H9 (cell line): ENCODE data around the gene CUL2. TPM values are rescaled to one million over a fixed set of nuclear protein-coding genes. Genes with fewer than 3 reads are reported as not detected.

Experiments used
- DNase-seq: peaks from one replicate; pipeline ENCODE4 v3.0.0-alpha.2; 2017
- H2AFZ ChIP-seq: one replicate; pipeline ENCODE4 v1.6.1; 2013; ENCODE audit warnings: mild to moderate bottlenecking, low read length, control low read depth, moderate library complexity
- H2AK5ac ChIP-seq: 2 replicates; pipeline ENCODE4 v1.6.1; 2013; ENCODE audit warnings: low read length, control low read depth, mixed read lengths; ENCODE audit not compliant: insufficient read length
- H2BK120ac ChIP-seq: one replicate; pipeline ENCODE4 v1.6.1; 2013; ENCODE audit warnings: low read depth, mild to moderate bottlenecking, low read length, control low read depth, inconsistent platforms; ENCODE audit not compliant: poor library complexity, severe bottlenecking
- H2BK12ac ChIP-seq: 2 replicates; pipeline ENCODE4 v1.6.1; 2013; ENCODE audit warnings: low read length, control low read depth, mixed read lengths, low read depth; ENCODE audit not compliant: insufficient read length
- H2BK15ac ChIP-seq: 2 replicates; pipeline ENCODE4 v1.6.1; 2013; ENCODE audit warnings: low read depth, low read length, control low read depth
- H2BK20ac ChIP-seq: one replicate; pipeline ENCODE4 v1.6.1; 2013; ENCODE audit warnings: low read depth, mild to moderate bottlenecking, low read length, control low read depth, inconsistent platforms; ENCODE audit not compliant: poor library complexity, severe bottlenecking
- H2BK5ac ChIP-seq: 2 replicates; pipeline ENCODE4 v1.6.1; 2013; ENCODE audit warnings: low read length, control low read depth, mixed read lengths; ENCODE audit not compliant: insufficient read length
- H3K14ac ChIP-seq: 2 replicates; pipeline ENCODE4 v1.6.1; 2013; ENCODE audit warnings: low read length, control low read depth; ENCODE audit not compliant: insufficient read depth
- H3K18ac ChIP-seq: 2 replicates; pipeline ENCODE4 v1.6.1; 2013; ENCODE audit warnings: low read depth, mild to moderate bottlenecking, mixed read lengths, low read length, control low read depth; ENCODE audit not compliant: insufficient read length
- H3K23ac ChIP-seq: 2 replicates; pipeline ENCODE4 v1.6.1; 2013; ENCODE audit warnings: low read length, control low read depth, mixed read lengths, low read depth; ENCODE audit not compliant: insufficient read length
- H3K23me2 ChIP-seq: 2 replicates; pipeline ENCODE4 v1.6.1; 2013; ENCODE audit warnings: low read depth, mild to moderate bottlenecking, mixed read lengths, low read length, control low read depth; ENCODE audit not compliant: insufficient read length, poor library complexity, severe bottlenecking
- H3K27ac ChIP-seq: 2 replicates; pipeline ENCODE4 v1.5.1; 2013; ENCODE audit warnings: low read length, control low read depth, mixed read lengths, low read depth; ENCODE audit not compliant: insufficient read length
- H3K27me3 ChIP-seq: 2 replicates; pipeline ENCODE4 v1.6.1; 2013; ENCODE audit warnings: low read length, control low read depth, inconsistent platforms; ENCODE audit not compliant: insufficient read depth
- H3K4ac ChIP-seq: 2 replicates; pipeline ENCODE4 v1.6.1; 2013; ENCODE audit warnings: low read depth, mild to moderate bottlenecking, control low read depth, inconsistent platforms, low read length, moderate library complexity
- H3K4me1 ChIP-seq: 2 replicates; pipeline ENCODE4 v1.6.1; 2013; ENCODE audit warnings: low read length, control low read depth, inconsistent platforms; ENCODE audit not compliant: insufficient read depth
- H3K4me2 ChIP-seq: 2 replicates; pipeline ENCODE4 v1.6.1; 2013; ENCODE audit warnings: low read length, control low read depth, mixed read lengths; ENCODE audit not compliant: insufficient read length, insufficient read depth
- H3K56ac ChIP-seq: 2 replicates; pipeline ENCODE4 v1.6.1; 2013; ENCODE audit warnings: low read depth, mild to moderate bottlenecking, mixed read lengths, low read length, control low read depth; ENCODE audit not compliant: insufficient read length
- H3K79me1 ChIP-seq: 2 replicates; pipeline ENCODE4 v1.6.1; 2013; ENCODE audit warnings: low read depth, mild to moderate bottlenecking, moderate library complexity, low read length, control low read depth, inconsistent platforms; ENCODE audit not compliant: insufficient read depth, poor library complexity, severe bottlenecking
- H3K79me2 ChIP-seq: 2 replicates; pipeline ENCODE4 v1.6.1; 2013; ENCODE audit warnings: low read length, control low read depth, inconsistent platforms; ENCODE audit not compliant: insufficient read depth
- H3K9ac ChIP-seq: 2 replicates; pipeline ENCODE4 v1.6.1; 2013; ENCODE audit warnings: low read length, control low read depth, mixed read lengths; ENCODE audit not compliant: insufficient read length; ENCODE audit errors: extremely low read depth
- H3K9me3 ChIP-seq: one replicate; pipeline ENCODE4 v1.6.1; 2013; ENCODE audit warnings: low read depth, low read length, inconsistent platforms; ENCODE audit not compliant: control insufficient read depth
- H3T11ph ChIP-seq: one replicate; pipeline ENCODE4 v1.6.1; 2013; ENCODE audit warnings: mild to moderate bottlenecking, low read length, control low read depth, inconsistent platforms
- H4K20me1 ChIP-seq: one replicate; pipeline ENCODE4 v1.6.1; 2013; ENCODE audit not compliant: control insufficient read depth, insufficient read length, insufficient read depth
- H4K5ac ChIP-seq: 2 replicates; pipeline ENCODE4 v1.6.1; 2013; ENCODE audit warnings: low read depth, mild to moderate bottlenecking, mixed read lengths, low read length, control low read depth; ENCODE audit not compliant: insufficient read length
- H4K8ac ChIP-seq: replicated peaks from 2 replicates; pipeline ENCODE4 v1.6.1; 2013; ENCODE audit warnings: low read length, control low read depth, mixed read lengths, low read depth; ENCODE audit not compliant: insufficient read length
- H4K91ac ChIP-seq: 2 replicates; pipeline ENCODE4 v1.6.1; 2013; ENCODE audit warnings: low read depth, mild to moderate bottlenecking, moderate library complexity, mixed read lengths, low read length, control low read depth; ENCODE audit not compliant: insufficient read length
- H3K27ac Mint-ChIP-seq, 3 experiments: 2 replicates in 2 of 3; 3 replicates in 1 of 3; pipeline ENCODE4 v1.8.0; 2020 to 2021; ENCODE audit warnings: mixed read lengths in 3 of 3, mild to moderate bottlenecking in 1 of 3, moderate library complexity in 1 of 3
- H3K27me3 Mint-ChIP-seq: 2 replicates; pipeline ENCODE4 v1.8.0; 2021; ENCODE audit warnings: low read depth, mild to moderate bottlenecking, moderate library complexity, mixed read lengths
- H3K36me3 Mint-ChIP-seq, 3 experiments: 2 replicates in 2 of 3; 3 replicates in 1 of 3; pipeline ENCODE4 v1.8.0; 2020 to 2021; ENCODE audit warnings: low read depth in 3 of 3, mixed read lengths in 3 of 3; ENCODE audit not compliant: insufficient read depth in 1 of 3
- H3K4me1 Mint-ChIP-seq, 2 experiments: 2 replicates each; pipeline ENCODE4 v1.8.0; 2020; ENCODE audit warnings: mixed read lengths in 2 of 2
- H3K4me3 Mint-ChIP-seq, 2 experiments: 2 replicates in 1 of 2; 3 replicates in 1 of 2; pipeline ENCODE4 v1.8.0; 2020 to 2021; ENCODE audit warnings: mild to moderate bottlenecking in 2 of 2, mixed read lengths in 2 of 2, moderate library complexity in 1 of 2
- H3K9me3 Mint-ChIP-seq, 2 experiments: 2 replicates in 1 of 2; 3 replicates in 1 of 2; pipeline ENCODE4 v1.8.0; 2020; ENCODE audit warnings: mild to moderate bottlenecking in 2 of 2, mixed read lengths in 2 of 2, moderate library complexity in 1 of 2
- WGBS: extraction: QIAGEN DNeasy Blood & Tissue Kit; methylation state at CpG from one replicate; pipeline ENCODE4 v1.1.7; 2013; ENCODE audit warnings: missing lambda C conversion rate, low lambda C conversion rate, mixed read lengths; ENCODE audit not compliant: insufficient read length; ENCODE audit errors: extremely low coverage; 5-methylcytosine and 5-hydroxymethylcytosine counted together
- total RNA-seq: library from RNA; stranded (reverse); gene quantifications from 2 replicates; pipeline ENCODE4 v1.2.1, GENCODE V29; 2021
- TF ChIP-seq, protein P1 (sequence below): fragments of 200-600 bp; sonication (generic); conservative IDR thresholded peaks from 3 replicates; pipeline ENCODE4 v1.8.0; 2021; ENCODE audit warnings: antibody characterized with exemption, mild to moderate bottlenecking

The CUL2 gene
- total RNA-seq, 1 experiment from 2014 or later, result 43.3 TPM

DNA sequence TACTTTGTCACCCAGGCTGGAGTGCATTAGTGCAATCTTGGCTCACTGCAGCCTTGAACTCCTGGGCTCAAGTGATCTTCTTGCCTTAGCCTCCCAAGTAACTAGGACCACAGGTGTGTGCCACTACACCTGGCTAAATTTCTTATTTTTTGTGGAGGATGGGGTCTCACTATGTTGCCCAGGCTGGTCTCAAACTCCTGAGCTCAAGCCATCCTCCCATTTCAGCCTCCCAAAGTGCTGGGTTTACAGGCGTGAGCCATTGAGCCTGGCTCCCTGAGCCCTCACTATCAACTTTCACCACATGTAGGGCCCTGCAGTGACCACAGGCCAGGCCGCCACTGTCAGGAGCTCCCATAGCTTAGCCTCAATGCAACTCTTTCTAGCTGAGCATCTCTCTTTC, 110.2 kb downstream of the CUL2 start:
- Histone ChIP-seq H4K5ac (no peak overlapping the region), H3K23ac (no peak overlapping the region), H3K9me3 (no peaks in the 10 kb centered on the region), H3K23me2 (no peaks in the 10 kb centered on the region), H3K18ac (no peak overlapping the region), H3K14ac (no peak overlapping the region), H2BK120ac (no peak overlapping the region), H3K79me1 (no peaks in the 10 kb centered on the region), H3T11ph (no peak overlapping the region), H2BK15ac (no peak overlapping the region), H2BK12ac (no peak overlapping the region), H3K4ac (no peak overlapping the region), H3K27me3 (no peaks in the 10 kb centered on the region), H3K79me2 (no peaks in the 10 kb centered on the region), H2AFZ (no peak overlapping the region), H2BK5ac (no peak overlapping the region), H3K4me2 (no peak overlapping the region), H3K56ac (no peak overlapping the region), H4K8ac (no peak overlapping the region), H4K20me1 (no peaks in the 10 kb centered on the region), H4K91ac (no peak overlapping the region), H2BK20ac (no peak overlapping the region), H3K9ac (no peak overlapping the region), H3K27ac (no peak overlapping the region), H2AK5ac (no peak overlapping the region), H3K4me1 (no peaks in the 10 kb centered on the region)
- WGBS, result no CpG with 5 or more reads among the region's 2 CpGs
- H3K27me3 Mint-ChIP-seq, result peaks cover 3% of the 10 kb centered on the region
- H3K36me3 Mint-ChIP-seq, result peaks cover 3 to 15% (median 7%) of the 10 kb centered on the region in 3 experiments; a peak in 6 of 7 replicates
- TF ChIP-seq, protein P1, sequence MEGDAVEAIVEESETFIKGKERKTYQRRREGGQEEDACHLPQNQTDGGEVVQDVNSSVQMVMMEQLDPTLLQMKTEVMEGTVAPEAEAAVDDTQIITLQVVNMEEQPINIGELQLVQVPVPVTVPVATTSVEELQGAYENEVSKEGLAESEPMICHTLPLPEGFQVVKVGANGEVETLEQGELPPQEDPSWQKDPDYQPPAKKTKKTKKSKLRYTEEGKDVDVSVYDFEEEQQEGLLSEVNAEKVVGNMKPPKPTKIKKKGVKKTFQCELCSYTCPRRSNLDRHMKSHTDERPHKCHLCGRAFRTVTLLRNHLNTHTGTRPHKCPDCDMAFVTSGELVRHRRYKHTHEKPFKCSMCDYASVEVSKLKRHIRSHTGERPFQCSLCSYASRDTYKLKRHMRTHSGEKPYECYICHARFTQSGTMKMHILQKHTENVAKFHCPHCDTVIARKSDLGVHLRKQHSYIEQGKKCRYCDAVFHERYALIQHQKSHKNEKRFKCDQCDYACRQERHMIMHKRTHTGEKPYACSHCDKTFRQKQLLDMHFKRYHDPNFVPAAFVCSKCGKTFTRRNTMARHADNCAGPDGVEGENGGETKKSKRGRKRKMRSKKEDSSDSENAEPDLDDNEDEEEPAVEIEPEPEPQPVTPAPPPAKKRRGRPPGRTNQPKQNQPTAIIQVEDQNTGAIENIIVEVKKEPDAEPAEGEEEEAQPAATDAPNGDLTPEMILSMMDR, result no peak
- H3K4me1 Mint-ChIP-seq, result no peaks in the 10 kb centered on the region; a peak in 1 of 4 replicates
- H3K4me3 Mint-ChIP-seq, result no peak overlapping the region
- peaks cover 20% of the 10 kb centered on the region in 2 experiments for H3K9me3 Mint-ChIP-seq
- DNase-seq, result no peak
- no peak overlapping the region for H3K27ac Mint-ChIP-seq
